CD4-positive, alpha-beta T cell treated with Interleukin-15 for 4 hours (primary cell): ENCODE measurements around the gene SBSN.
A peak's percentile ranks its signal among the peaks of the same experiment; 100 is the strongest.

ENCODE experiments used
- DNase-seq: peaks from one replicate; pipeline ENCODE4 v3.0.0-alpha.2; 2020; ENCODE audit warnings: low spot score

SBSN gene

GRCh38 chr19:35531291-35531690 lies 3.2 kb upstream of the SBSN start:
- DNase-seq, result no peak

DNA sequence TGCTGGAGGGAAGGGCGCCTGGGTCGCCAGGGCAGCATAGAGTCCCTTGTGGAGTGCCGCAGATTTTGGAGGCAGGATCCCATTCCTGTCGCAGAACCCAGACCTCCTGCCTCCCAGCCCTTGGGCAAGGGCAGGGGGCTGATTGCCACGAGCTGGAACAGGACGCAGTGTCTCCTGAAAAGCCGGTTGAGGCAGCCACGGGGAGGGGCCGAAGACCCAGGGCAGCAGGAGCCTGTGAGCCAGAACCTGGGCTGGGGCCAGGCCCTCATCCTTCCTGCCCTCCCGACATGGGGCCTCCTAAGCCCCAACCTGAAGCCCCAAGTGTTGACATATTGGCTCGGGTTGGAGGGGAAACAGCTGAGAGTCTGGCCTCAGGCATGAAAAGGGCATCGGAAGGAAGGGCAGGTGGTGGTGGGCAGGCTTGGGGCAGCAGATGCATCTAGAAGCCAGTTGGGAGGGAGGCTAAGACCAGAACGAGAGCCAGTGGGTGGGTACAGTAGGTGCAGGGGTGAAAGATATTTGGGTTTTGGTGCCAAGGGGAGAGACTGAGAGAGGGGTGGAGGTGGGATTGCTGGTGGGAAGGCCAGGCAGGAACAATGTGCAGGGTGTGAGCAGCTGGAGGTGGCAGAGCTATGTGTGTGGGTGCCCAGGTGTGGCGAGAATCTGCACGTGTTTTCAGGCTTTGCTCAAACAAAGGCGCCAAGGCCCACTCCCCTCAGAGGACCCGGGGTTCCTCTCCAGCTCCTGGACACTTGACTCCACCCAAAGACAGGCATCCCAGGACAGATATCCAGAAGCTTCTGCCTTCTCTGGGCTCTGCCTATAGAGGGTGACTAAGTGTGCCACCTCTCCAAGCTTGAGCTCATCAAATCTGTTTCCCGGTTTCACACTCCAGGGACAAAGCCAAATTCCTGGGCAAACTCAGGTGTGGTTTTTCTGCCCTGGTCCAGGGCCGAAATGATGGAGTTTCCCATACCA lies 1.4 kb upstream of the SBSN start:
- no peak for DNase-seq

DNA sequence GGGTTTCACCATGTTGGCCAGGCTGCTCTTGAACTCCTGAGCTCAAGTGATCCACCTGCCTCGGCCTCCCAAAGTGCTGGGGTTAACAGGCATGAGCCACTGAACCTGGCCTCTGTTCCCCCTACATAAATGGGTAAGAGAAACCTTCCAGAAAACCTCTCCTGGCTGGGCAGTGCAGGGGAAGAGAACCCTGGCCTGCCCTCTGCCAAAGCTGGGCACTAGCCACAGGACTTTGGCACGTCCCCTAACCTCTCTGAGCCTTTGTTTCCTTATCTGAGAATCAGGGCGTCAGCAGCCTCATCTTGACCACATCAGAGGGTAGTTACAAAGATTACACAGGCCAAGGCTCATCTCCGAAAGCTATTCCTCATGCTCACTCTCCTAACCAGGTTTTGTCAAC lies 2.2 kb downstream of the SBSN start:
- no peak for DNase-seq

DNA sequence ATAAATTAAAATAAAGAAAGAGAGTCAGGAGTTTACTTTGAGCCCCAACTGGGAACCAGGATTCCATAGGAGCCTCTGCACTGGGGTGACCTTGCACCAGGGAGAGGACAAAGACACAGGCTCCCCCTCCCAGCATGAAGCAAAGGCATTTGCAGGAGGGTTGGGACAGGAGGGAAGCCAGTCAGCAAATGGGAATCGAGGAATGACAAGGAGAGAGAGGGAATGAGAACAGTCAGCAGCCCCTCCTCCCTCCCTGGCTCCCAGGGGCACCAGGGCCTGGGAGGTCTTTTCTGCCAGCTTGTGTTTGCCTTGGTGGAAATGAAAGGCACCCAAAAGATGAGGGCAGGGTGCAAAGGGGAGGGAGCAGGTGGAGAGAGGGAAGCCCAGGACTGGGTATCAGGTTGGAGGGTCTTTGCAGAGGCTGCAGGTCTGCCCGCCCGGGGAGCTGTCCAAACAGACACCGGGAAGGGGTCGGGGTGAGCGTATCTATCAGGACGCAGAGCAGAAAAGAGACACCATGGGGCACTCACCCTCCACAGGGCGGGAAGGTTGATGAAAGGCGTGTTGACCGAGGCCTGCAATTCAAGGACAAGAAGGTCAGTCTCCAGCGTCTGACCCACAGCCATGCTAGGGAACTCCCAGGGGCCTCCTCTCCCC lies 3.8 kb downstream of the SBSN start:
- no peak for DNase-seq

DNA sequence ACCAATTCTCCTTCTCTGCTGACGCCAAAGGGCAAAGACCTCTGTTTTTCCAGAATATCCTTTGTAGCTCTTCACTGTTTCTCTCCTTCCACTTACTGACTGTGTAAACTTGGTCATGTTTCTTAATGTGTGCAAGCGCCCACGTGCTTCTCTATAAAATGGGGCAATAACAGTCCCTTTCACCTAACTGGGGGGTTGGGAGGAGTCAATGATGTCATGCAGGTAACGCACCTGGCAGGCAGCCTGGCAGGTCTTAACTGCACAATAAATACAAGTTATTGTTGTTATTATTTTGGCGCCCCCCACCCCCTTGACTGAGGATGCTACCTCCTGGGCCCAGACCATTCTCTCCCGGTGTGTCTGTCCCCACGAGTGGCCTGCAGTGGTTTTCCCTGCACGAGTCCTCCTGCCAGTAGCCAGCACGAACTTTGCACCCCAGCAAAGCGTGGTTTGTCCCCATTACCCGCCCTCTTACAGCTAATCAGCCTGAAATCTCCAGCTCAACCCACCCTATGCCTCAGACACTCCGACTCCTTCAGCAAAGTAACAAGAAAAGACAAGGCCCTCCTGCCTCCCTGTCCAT lies 5.3 kb downstream of the SBSN start:
- no peak for DNase-seq

DNA sequence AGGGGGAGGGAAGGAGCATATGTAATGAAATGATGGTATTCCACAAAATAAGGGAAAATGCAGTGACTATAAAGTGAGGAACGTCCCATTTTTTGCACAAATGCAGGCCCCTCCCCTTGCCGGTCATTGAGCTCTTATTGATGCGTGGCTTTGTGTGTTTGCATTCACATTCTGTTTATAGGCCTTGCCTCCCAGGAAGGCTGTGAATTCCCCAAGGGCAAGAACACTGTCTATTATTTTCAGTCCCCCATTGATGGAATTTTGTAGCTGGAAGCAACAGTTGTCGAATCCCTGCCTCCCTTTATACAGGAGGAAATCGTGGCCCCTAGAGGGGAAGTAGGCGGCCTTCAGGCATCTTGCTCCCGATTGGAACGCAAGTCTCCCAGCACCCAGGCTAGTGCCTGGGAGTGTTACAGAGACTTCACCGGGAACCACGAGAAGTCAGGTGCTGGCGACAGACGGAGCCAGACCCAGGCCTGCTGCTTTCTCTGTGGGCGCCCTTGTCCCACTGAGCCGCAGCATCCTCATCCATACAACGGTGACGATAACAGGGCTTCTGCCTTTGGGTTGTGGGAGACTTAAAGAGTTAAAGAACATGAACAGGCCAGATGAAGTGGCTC lies 6.9 kb downstream of the SBSN start:
- DNase-seq, result no peak

- no peak for DNase-seq
Observed at GRCh38 chr19:35519291-35519690, 8.8 kb downstream of the SBSN start.

DNA sequence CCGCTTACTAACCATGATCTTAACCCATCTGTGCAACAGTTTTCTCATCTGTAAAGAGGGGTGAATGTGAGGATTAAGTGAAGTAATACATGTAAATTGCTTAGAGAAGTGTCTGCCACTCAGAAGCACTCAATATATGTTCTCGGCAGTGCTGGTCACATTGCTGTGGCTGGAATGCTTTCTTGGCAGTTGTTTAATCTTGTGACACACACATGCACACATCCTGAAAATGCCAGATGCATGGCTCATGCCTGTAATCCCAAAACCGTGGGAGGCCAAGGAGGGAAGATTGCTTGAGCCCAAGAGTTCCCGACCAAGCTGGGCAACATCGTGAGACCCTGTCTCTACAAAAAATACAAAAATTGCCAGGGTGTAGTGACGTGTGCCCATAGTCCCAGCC lies 9.8 kb downstream of the SBSN start:
- no peak for DNase-seq

- DNase-seq, result no peak
Observed at GRCh38 chr19:35517342-35517741, 10.8 kb downstream of the SBSN start.

- no peak for DNase-seq
Observed at GRCh38 chr19:35516310-35516709, 11.8 kb downstream of the SBSN start.

DNA sequence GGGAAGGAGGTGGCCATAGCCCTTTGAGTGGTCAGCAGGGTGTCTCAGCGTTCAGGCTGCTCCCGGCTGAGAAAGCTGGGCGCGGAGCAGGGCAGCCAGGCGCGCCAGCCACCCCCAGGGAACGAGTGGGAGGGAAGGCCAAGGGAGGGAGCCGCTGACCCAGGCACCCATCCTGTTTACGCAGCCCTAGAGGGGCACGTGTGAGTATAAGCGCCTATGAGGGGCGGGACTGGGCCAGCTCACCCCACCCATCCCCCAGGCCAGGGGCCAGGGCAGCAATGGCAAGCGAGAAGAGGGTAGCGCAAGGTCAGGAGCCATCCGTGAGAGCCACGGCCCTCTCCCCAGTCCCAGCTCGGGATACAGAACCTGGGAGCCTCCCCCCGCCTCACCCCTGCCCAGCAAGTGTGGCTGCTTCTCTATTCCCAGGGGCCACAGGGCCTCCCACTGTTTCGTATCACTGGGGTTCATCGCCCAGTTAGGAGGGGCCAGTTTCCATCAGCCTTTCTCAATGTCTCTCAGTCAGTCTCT lies 13.8 kb downstream of the SBSN start:
- DNase-seq, result no peak

- no peak for DNase-seq
Observed at GRCh38 chr19:35513628-35514281, 14.4 kb downstream of the SBSN start, which contains the start of gene DMKN. DMKN (minus strand) TSS chr19:35513649; CDS start chr19:35513475, 174 bp downstream.

DNA sequence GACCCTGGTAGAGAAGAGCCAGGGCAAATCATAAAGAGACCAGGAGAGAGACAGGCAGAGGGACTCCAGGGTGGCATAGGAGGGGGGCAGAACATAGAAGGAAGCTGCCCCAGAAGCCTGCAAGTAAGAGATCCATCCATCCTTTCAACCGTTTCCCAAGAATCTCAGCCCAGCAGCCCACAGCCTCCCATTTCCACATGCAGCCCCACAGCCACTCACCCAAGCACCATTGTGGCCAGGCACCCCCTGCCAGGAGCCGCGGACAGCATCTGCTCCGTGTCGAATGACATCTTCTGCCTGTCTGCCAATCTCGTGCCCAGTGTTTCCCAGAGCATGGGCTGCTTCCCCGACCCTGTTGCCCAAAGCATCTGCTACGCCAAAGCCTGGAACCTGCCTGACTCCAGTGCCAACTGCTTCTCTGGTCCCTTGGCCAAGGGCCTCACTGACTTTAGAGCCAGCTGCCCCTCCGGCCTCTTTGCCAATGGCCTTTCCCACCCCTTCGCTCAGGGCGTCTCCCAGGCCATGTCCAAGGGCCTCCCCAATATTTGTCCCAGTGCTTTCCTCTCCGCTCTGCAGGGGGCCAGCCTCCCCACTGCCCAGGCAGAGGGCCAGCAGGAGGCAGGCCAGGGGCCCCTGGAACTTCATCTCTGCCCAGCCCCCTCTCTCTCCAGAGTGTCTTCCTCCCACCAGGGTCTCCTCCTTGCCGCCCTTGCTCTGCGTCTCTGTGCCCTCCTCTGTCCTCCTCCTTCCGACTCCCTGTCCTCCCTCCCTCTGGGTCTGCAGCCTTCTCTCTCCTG lies 15.1 kb downstream of the SBSN start:
- DNase-seq, result no peak

DNA sequence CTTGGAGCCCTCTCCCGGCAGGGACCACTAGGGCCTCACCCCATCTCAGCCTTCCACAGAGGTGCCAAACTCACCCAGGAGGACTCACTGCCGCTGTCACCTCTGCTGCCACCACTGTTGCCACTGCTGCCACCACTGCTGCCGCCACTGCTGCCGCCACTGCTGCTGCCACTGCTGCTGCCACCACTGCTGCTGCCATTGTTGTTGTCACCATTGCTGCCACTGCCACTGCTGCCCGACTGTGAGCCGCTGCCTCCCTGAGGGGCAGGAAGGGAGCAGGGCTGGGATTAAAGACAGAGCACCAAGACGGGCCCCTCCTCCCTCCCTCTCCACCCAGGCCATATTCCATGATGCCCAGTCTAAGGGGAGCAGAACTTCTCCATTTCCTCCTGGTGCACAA lies 16.8 kb downstream of the SBSN start:
- no peak for DNase-seq

DNA sequence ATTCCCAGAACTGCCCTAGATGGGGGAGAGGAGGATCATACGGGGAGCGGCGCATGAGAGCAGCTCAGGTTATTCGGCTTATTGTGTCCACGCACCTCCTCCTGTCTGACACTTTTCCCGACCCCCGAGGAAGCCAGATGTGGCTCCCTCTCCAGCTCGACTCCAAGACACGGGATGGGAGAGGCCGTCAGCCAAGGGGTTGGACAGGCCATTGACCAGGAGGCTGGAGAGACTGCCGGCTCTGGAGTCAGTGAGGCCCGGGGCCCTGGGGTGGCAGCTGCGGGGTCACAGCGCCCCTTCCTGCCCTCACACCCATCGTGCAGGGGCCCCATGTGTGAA lies 17.5 kb downstream of the SBSN start:
- no peak for DNase-seq

- DNase-seq, result peak; percentile 67
Observed at GRCh38 chr19:35509861-35510625, 18.1 kb downstream of the SBSN start.

DNA sequence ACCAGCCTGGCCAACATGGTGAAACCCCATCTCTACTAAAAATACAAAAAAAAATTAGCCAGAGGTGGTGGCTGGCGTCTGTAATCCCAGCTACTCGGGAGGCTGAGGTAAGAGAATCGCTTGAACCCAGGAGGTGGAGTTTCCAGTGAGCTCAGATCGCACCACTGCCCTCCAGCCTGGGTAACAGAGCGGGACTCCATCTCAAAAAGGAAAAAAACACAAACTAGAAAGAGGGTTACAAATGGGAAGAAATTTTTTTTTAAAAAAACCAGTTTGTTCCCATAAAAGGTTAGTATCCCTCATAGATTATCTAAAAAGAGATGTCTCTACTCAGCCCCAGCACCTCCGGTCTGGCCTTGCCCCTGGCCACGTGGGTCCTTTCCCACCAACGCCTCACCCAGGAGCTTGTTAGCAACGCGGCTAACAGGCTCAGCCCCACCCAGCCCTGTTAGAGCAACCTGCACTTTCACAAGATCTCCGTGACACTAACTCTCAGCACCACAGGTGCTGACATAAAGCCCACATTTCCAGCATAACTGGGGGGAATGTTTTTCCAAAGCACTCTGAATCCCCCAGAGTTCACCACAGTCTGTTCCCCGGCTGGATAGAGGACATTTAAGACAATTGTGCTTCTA lies 19.0 kb downstream of the SBSN start:
- peak; percentile 35 for DNase-seq

DNA sequence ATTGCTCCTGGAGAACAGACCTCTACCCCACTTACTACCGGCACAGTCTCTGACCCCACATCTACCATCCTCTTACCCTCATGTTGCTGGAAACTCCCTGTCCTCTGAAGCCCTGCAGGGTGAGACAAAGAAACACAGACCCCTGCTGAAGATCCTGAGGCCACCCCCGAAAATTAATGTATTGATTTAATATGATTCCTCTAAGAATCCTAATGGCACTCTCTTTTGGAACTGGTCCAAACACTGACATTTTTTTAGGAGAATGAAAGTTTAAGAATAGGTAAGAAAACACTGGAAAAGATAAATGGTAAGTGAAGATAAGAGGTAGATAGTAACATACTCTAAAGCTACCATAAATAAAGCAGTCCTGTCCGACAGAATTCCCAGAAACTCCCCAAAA lies 20.0 kb downstream of the SBSN start:
- no peak for DNase-seq

GRCh38 chr19:35507561-35507960 lies 20.6 kb downstream of the SBSN start:
- no peak for DNase-seq

DNA sequence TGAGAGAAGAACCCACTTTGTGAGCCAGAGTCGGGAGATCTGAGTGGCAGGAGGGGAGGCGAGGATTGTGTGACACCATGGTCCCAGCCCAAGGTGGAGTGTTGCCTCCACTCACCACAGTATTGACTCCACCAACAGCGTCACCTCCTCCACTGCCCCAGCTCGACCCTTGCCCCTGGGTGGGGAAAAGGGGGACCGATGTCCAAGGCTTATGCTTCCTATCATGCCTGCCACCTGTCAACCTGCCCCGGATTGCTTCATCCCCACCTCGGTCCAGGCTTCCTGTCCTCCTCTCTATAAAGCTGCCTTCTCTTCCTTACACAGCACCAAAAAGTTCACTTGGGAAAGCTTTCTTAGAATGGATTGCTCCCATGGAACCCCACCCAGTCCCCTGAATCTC lies 22.1 kb downstream of the SBSN start:
- no peak for DNase-seq
